Measurements from ENCODE around the gene LPXN. TPM values are rescaled to one million over a fixed set of nuclear protein-coding genes. Genes with fewer than 3 reads are reported as not detected.

The LPXN gene
- total RNA-seq, 4 donors from 2014 or later = 1.0 to 2.2 (median 1.9) TPM

DNA sequence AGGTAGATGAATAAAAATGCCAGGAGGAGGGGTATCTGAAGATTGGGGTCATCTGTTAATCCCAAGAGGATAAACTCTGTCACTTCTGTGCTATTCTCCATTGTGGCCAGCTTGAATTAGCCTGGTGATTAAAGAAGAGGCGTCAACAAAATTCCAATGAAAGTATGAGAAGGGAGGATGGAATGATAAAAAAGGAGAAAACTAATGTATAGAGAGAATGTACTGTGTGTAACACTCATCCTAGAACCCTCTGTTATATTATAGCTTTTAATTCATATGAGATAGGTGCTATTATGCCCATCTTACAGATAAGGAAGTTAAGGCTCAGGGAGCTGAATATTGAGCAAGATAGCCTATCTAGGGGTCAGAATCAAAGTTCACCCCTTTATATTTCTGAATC is 67.7 kb downstream of the LPXN start, which contains the start of gene OR5B21:
OR5B21 (minus strand) TSS at position 101 of the 400 bp plus-strand sequence; CDS start at position 101, 0 bp downstream.
- H3K9me3 ChIP-seq = no peaks in the 10 kb centered on the region
- H3K27me3 ChIP-seq = no peaks in the 10 kb centered on the region
- no peak for TF ChIP-seq POLR2A (IDR thresholded peaks at IDR 0.05)
- TF ChIP-seq CTCF (IDR thresholded peaks at IDR 0.05 in 4 of 5, conservative IDR thresholded peaks at IDR 0.05 in 1 of 5) = no peak
- peaks cover 0 to 6% of the 10 kb centered on the region in 2 donors for H3K4me1 ChIP-seq
- in situ Hi-C loops (cut with MboI; ENCODE audit: low sequenced_read_pairs in 4 of 4) = loop anchor here in 2 of 4 donors (25.0 kb wide), 3 partner anchors 671 to 1046 kb away; partner anchors contain the start of gene RTN4RL2 (in 1 of the 2)
- no peaks in the 10 kb centered on the region for H3K36me3 ChIP-seq
- intact Hi-C loops (cut with DNase I; ENCODE audit: low total_unique reads) = no loop called here
- no peak within 1 kb of the TSS for H3K4me3 ChIP-seq
- no peak for DNase-seq
- H3K27ac ChIP-seq = no peak within 1 kb of the TSS
- ATAC-seq = no peak

DNA sequence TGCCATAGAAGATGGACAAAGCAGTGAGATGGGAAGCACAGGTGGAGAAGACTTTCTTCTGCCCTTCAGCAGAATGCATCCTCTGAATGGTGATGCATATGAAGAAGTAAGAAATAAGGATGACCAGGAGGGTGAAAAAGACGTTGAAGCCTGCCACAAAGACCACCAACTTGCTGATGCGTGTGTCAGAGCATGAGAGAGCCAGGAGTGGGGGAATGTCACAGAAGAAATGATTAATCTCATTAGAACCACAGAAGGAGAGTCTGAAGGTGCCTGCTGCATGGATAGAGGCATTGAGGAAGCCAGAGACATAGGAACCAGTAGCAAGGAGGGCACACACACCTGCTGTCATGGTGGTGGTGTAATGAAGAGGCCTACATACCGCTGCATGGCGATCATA is 68.3 kb downstream of the LPXN start:
- no peak overlapping the region for H3K4me3 ChIP-seq
- no peak overlapping the region for H3K27ac ChIP-seq
- no peaks in the 10 kb centered on the region for H3K36me3 ChIP-seq
- no peaks in the 10 kb centered on the region for H3K27me3 ChIP-seq
- in situ Hi-C loops (cut with MboI; ENCODE audit: low sequenced_read_pairs in 4 of 4) = loop anchor here in 2 of 4 donors (25.0 kb wide), 3 partner anchors 670 to 1045 kb away; partner anchors contain the start of gene RTN4RL2 (in 1 of the 2)
- intact Hi-C loops (cut with DNase I; ENCODE audit: low total_unique reads) = no loop called here
- DNase-seq (no peak), ATAC-seq (no peak)
- H3K9me3 ChIP-seq = no peaks in the 10 kb centered on the region
- peaks cover 0 to 6% of the 10 kb centered on the region in 2 donors for H3K4me1 ChIP-seq
- TF ChIP-seq CTCF (IDR thresholded peaks at IDR 0.05 in 4 of 5, conservative IDR thresholded peaks at IDR 0.05 in 1 of 5) = no peak
- no peak for TF ChIP-seq POLR2A (IDR thresholded peaks at IDR 0.05)

DNA sequence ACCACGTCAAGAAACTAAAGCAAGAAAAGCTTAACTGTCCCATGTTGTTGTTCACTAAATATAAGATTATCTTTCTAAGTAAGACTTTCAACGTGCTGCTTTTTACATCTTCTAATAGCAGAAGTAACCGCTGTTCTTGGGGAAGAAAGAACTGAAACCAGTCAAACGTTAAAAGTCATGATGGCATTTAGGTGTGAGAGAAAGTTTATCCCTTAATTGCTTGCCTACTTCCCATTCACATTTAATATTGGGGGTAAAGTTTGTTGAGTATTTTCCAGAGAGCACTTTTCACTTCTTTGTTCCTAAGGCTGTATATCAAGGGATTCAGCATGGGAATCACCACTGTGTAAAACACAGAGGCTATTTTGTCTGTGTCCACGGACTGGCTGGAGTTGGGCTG is 68.7 kb downstream of the LPXN start:
- no peak for TF ChIP-seq CTCF (IDR thresholded peaks at IDR 0.05 in 4 of 5, conservative IDR thresholded peaks at IDR 0.05 in 1 of 5)
- TF ChIP-seq POLR2A (IDR thresholded peaks at IDR 0.05) = no peak
- intact Hi-C loops (cut with DNase I; ENCODE audit: low total_unique reads) = no loop called here
- H3K27me3 ChIP-seq = no peaks in the 10 kb centered on the region
- H3K27ac ChIP-seq = no peak overlapping the region
- no peaks in the 10 kb centered on the region for H3K36me3 ChIP-seq
- no peak for DNase-seq
- in situ Hi-C loops (cut with MboI; ENCODE audit: low sequenced_read_pairs in 4 of 4) = loop anchor here in 2 of 4 donors (25.0 kb wide), 3 partner anchors 670 to 1045 kb away; partner anchors contain the start of gene RTN4RL2 (in 1 of the 2)
- H3K4me1 ChIP-seq = peaks cover 0 to 6% of the 10 kb centered on the region in 2 donors
- H3K9me3 ChIP-seq = no peaks in the 10 kb centered on the region
- no peak for ATAC-seq
- H3K4me3 ChIP-seq = no peak overlapping the region

DNA sequence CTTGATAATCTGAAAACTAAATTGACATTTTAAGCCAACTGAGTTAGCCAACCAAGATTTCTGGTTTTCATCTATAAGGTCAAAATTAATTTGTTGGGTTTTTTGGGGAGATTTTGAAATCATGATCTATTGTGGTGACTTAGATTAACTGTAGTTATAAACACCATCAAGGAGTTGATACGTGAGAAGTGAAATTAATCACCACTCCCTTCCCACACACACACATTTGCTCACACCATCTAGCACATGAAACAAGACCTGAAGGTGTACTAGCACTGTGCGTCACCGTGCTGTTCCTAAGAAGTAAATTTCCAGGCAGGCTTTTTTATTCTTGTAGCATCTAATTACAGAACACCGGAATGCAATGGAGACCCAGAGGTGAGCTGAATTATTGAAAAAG is 69.8 kb downstream of the LPXN start:
- H3K4me3 ChIP-seq = no peak overlapping the region
- no peaks in the 10 kb centered on the region for H3K27me3 ChIP-seq
- no peak for TF ChIP-seq POLR2A (IDR thresholded peaks at IDR 0.05)
- no peak for TF ChIP-seq CTCF (IDR thresholded peaks at IDR 0.05 in 4 of 5, conservative IDR thresholded peaks at IDR 0.05 in 1 of 5)
- H3K36me3 ChIP-seq = no peaks in the 10 kb centered on the region
- H3K27ac ChIP-seq = no peak overlapping the region
- no peaks in the 10 kb centered on the region for H3K9me3 ChIP-seq
- DNase-seq (no peak), ATAC-seq (no peak)
- intact Hi-C loops (cut with DNase I; ENCODE audit: low total_unique reads) = no loop called here
- in situ Hi-C loops (cut with MboI; ENCODE audit: low sequenced_read_pairs in 4 of 4) = loop anchor here in 2 of 4 donors (25.0 kb wide), 3 partner anchors 669 to 1044 kb away; partner anchors contain the start of gene RTN4RL2 (in 1 of the 2)
- H3K4me1 ChIP-seq = peaks cover 0 to 6% of the 10 kb centered on the region in 2 donors
